RCC 7860 (cell line): ENCODE results near the gene FAM124A.
A peak's percentile ranks its signal among the peaks of the same experiment; 100 is the strongest.

Experiments used
- DNase-seq: peaks from one replicate; pipeline ENCODE4 v3.0.0-alpha.2; 2015; ENCODE audit warnings: low spot score
- FAIRE-seq: peaks from 2 replicates; lab custom pipeline; 2012; peaks lifted over from hg19 to GRCh38; lab: Jason Lieb, UNC

Gene FAM124A

DNA sequence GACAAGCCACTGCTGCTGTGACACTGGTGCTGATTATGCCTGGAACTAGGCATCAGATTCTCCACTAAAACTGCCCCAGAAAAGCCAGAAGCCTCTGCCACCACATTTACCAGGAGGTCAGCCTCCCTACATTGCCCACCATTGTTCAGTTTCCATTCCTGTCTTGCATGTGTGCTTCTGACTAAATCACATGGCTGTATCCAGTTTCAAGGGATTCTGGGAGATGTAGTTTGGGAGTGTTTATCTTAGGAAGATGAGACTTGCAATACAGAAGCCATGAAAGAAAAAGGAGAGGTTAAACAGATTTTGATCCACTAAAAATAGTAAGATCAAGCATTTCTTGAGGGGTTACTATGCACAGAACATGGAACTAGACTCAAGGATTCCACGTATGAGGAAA lies 76.6 kb downstream of the FAM124A start:
- DNase-seq: no peak

DNA sequence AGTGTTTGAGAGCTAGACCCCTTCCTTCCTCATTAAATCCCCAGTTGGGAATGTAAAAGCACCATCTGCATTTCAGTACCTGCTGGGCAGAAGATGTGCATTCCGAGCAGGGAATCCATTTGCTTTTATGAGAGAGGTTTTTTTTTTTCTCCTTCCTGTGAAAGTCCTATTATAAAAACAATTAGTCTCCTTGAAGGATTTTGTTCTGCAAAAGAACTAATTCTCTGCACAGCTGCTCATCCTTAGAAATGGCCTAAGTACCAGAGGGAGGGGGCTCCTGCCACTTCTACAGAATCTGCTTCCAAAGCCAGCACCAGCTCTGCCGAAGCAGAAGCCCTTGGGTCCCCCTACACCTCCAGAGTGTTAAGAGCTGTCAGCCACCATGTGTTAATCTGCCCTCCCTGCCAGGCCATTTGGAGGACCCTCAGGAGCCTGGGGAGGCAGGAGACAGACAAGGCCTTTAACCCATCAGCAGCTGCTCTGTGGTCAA lies 80.9 kb downstream of the FAM124A start:
- no peak for FAIRE-seq
- no peak for DNase-seq

More for the DNA sequence above, 76.6 kb downstream of the FAM124A start:
- no peak for FAIRE-seq

DNA sequence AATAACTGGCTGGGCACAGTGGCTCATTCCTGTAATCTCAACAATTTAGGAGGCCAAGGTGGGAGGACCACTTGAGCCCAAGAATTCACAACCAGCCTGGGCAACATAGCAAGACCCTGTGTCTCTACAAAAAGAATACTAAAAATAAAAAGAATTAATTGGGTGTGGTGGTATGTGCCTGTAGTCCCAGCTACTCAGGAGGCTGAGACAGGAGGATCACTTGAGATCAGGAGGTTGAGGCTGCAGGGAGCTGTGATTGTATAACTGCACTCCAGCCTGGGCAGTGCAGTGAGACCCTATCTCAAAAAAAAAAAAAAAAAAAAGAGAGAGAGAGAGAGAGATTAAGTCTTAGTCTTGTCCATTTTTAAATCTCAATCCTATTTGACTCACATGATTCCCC lies 81.7 kb downstream of the FAM124A start:
- DNase-seq (no peak), FAIRE-seq (no peak)

GRCh38 chr13:51305271-51305967 lies 83.2 kb downstream of the FAM124A start:
- DNase-seq: no peak
- FAIRE-seq: no peak

DNA sequence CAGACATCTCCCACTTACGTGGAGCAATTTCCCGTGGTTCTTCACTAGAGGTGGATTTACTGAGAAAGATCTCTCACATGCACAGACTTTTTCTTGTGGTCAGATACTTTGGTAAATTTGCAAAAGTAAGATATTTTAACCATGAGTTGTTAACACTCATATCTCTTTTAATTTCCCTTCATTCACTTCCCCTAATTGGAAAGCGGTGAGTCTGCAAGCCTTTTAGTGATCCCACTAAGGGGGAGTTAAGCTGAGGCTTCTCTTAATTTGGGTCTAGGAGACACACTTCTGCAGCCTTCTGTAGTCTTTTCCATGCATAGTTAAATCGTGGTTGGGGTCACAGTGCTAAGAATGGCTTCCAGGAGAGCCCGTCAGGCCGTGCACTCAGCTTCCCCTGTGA lies 86.6 kb downstream of the FAM124A start:
- no peak for DNase-seq
- FAIRE-seq: no peak

DNA sequence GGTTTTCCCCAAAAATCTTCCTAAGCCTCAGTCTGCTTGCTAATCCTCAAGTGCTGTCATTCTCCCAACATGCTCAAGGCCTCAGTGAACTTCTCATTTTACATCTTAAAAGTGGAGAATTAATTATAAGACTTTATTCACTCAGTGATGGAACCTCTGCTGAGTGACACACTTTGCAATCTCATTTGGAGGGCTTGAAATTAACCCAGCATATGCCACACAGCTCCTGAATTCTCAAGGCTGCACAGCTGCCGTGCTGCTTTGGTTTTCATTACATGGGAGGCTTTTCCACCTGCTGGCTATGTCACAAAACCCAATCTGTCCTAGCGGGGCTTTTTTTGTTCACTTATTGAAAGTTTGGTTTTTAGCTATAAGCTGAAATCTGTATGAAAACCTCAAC lies 89.0 kb downstream of the FAM124A start:
- DNase-seq (no peak), FAIRE-seq (no peak)

DNA sequence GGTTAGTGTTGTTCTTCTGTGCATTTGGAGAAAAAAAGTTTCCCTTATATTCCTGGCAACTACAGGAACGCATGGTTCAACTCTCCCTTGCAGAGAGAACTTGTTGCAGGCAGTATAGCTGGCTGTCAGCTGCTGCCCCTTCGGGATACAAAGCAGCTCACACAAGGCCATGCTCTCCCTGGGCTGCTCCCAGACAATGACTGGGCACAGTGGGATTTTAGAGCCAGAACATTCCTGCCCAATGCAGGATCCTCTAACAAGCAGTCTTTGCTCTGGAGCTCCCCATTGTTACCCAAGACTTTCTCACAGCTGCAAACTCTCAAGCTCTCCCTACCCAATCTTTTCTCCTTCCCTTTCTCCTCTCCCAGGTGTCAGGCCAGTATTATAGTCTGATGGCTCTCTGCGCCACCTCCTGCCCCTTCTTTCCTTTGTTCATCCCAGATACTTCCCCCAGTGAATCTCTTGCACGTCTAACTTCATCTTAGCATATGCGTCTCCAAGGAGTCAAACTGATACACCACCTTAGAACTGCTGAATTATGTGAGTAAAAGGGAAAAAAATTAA lies 89.8 kb downstream of the FAM124A start:
- no peak for DNase-seq
- FAIRE-seq: no peak

DNA sequence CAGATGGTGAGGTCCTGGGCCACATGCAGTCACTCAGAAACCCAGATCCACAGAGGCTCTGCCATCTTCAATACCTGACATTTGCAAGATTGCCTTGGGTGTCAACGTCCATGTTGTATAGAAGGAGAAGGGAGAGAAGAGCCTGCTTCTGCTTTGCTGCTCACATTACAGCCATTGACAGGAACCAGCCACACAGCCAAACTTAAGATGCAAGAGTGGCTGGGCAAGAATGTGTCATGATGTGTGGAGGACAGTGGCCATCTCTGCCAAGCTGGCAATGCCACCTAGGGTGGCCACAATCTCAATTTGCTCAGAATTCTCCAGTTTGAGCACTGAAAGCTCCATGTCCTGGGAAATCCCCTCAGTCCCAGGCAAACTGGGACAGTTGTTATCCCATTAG lies 91.4 kb downstream of the FAM124A start:
- FAIRE-seq (no peak), DNase-seq (no peak)

DNA sequence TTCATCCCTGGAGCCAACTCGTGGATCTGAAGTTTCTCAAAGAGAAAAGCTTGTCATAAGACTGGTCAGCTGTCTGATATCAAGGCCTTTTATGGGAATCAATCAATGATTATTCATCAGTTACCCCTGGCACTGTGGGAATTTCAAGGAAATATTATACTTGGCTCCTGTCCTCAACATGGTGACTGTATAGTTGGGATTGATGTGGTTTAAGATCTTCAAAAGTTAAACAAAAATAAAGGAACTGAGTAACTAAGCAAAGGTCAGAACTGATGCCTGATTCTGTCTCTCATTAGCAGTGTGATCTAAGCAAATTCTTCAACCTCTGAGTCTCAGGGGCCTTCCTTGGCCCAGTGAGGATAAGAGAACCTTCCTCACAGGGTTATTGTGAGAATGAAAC lies 95.1 kb downstream of the FAM124A start:
- DNase-seq (no peak), FAIRE-seq (no peak)

DNA sequence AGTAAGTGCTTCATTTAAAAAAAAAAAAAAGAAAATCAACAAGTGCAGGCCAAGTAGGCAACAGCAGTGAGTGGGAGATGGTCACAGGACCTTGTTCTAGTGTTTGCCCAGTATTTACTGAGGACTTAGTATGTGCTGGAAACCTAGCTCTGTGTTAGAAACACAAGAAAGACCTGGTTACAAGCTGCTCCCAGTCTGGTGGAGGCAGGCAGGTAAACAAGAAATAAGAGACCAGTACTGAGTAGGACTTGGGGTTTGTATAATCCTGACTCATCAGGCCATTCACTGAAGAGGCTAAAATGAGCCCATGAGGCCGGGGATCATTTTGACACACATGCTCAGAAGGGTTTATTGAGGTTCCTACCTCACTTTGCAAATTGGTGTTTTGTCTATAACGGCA lies 95.8 kb downstream of the FAM124A start:
- DNase-seq (no peak), FAIRE-seq (no peak)

- no peak for FAIRE-seq
- DNase-seq: no peak
Observed at GRCh38 chr13:51318876-51319275, 96.7 kb downstream of the FAM124A start.

GRCh38 chr13:51321836-51322235 lies 99.6 kb downstream of the FAM124A start:
- FAIRE-seq (no peak), DNase-seq (no peak)

DNA sequence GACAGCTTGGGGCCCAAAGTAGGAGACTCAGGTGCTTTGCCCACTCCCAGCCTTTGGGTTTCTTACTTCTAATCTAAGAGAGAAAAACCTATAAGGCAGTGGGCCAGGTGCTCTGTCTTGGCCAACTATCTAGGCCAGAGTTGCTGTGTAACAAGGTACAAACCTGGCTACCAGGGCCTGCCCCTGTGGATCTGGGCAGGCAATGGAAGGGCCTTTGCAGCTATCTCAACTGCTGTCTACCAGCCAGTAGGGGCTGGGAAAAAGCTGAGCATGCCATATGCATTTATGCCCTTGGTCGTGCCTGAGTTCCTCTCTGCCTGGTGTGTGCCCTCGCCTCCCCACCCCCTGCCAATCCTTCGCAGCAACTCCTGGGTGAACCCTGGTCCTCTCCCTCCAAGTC lies 100.6 kb downstream of the FAM124A start:
- no peak for DNase-seq
- FAIRE-seq: no peak

GRCh38 chr13:51323824-51324511 lies 101.8 kb downstream of the FAM124A start:
- DNase-seq: no peak
- FAIRE-seq: no peak

GRCh38 chr13:51324714-51325420 lies 102.7 kb downstream of the FAM124A start:
- no peak for FAIRE-seq

GRCh38 chr13:51325837-51326236 lies 103.6 kb downstream of the FAM124A start:
- FAIRE-seq (no peak), DNase-seq (no peak)

More at GRCh38 chr13:51324714-51325420, 102.7 kb downstream of the FAM124A start:
- no peak for DNase-seq

- FAIRE-seq (no peak), DNase-seq (no peak)
Observed at GRCh38 chr13:51326777-51327176, 104.6 kb downstream of the FAM124A start.

- DNase-seq (no peak), FAIRE-seq (no peak)
Observed at GRCh38 chr13:51327961-51328360, 105.8 kb downstream of the FAM124A start.

DNA sequence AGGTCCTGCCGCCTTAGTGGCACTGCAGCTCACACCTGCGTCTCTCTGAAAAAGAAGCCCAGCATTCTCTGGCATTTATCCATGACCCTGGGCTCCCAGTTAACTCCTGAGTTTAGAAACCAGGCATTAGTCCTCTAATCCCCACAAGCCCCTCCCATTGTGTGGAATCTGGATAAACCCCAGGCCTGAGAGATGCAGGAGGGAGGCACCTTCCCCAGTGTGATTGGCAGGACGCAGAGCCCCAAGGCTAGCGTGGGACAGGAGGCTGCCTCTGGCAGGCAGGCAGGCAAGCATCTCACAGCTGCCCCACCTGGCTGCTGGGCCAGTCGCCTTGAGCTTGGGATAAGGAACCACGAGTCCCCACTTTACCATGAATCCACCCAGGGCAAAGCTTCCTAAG lies 106.3 kb downstream of the FAM124A start:
- DNase-seq (no peak), FAIRE-seq (no peak)

- FAIRE-seq (no peak), DNase-seq (no peak)
Observed at GRCh38 chr13:51329606-51330005, 107.4 kb downstream of the FAM124A start.

DNA sequence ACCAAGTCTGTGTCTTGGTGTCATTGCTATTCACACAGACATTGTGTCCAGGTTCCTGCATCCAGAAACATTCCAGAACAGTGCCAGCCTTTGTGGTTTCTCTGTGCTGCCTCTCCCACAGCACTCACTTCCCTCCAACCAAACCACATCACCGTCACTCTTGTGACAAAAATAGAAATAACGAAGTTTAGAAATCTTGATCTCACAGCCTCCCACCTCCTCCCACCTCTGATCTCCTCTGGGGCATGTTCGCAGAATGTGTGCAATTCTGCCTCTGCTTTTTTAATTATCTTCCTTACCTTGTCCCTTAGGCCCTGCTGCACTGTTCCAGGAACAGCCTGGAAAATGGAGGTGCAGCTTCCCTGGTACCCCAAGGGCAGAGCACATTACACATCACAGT lies 108.6 kb downstream of the FAM124A start:
- no peak for FAIRE-seq
- DNase-seq: peak; percentile 54
